GM10248 (cell line): ENCODE data around the gene CLRN3.

Experiments used
- CTCF ChIA-PET: fragments of 300-600 bp; sonication (Branson Sonifier 250); formaldehyde crosslinking; extraction: SDS; loops from one replicate; lab custom pipeline; 2021; ENCODE audit warnings: antibody characterized with exemption; lab: Yijun Ruan, JAX
- POLR2A ChIA-PET: fragments of 350-650 bp; sonication (Branson Sonifier 250); formaldehyde crosslinking; extraction: SDS; loops from one replicate; lab custom pipeline; 2020; ENCODE audit warnings: antibody characterized with exemption; lab: Yijun Ruan, JAX
- DNase-seq: peaks from one replicate; pipeline ENCODE4 v3.0.0; 2012; ENCODE audit errors: extremely low spot score
- CTCF ChIP-seq: IDR thresholded peaks from 2 replicates; pipeline ENCODE4 v1.5.1; 2012; ENCODE audit warnings: mild to moderate bottlenecking, low read depth; ENCODE audit errors: extremely low read depth, missing control alignments, control extremely low read depth

Gene CLRN3

GRCh38 chr10:127934383-127934782, 41.6 kb upstream of the CLRN3 start:
- ChIA-PET CTCF (no interaction called here), POLR2A (no interaction called here)
- no peak for TF ChIP-seq CTCF
- no peak for DNase-seq

DNA sequence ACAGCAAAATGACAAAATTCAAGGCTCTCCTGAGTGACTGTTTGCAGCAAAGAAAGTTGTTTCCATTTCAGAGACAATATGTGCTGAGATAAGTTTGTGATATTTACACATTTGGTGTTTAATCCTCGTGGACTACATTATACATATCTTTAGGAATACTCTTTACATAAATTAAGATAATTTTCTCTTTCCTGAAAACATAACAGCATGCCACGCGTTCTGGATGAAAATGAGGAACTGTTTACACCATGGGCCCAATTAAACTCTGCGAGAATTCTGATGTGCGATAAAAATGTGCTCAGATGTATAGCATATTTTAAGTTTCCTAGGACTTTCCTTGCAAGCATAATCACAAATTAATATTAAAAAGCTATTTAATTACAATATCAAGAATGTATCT, 40.5 kb upstream of the CLRN3 start:
- POLR2A ChIA-PET, result no interaction called here
- no peak for TF ChIP-seq CTCF
- DNase-seq, result no peak
- CTCF ChIA-PET, result interaction anchor here (2.1 kb wide), 1 partner anchor 78 kb away, joined by 5 read pairs; no protein-coding TSS in a partner anchor

DNA sequence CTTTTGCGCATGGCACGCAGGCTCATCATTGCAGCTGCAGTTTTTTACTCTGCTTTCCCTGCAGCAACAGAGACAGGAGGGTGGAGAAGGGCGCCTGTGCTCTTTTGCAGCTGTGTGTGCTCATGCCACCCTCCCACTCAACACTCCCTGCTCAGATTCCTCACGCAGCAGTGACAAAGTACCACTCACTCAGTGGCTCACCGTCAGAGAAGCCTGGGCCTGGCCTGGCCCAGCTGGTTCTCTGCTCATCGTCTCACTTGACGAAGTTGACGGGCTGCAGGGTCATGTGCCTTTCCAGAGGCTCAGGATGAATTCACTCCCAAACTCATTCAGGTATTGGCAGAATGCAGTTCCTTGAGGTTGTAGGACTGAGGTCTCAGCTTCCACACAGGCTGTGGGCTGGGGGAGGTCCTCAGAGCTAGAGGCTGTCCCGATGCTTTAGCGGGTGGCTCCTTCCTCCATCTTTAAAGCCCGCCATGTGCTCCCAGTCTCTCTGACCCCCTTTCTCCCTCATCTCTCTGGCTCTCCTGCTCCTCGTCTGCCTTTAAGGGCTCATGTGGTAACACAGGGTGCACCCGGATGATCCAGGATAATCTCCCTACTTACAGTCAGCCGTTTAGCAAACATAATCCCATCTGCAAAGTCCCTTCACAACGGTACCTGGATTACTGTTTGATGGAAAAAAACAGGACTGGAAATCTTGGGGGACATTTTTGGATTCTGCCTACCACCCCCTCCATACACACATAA, 40.0 kb upstream of the CLRN3 start:
- ChIA-PET POLR2A (no interaction called here), CTCF (interaction anchor here (2.1 kb wide), 1 partner anchor 78 kb away, joined by 5 read pairs; no protein-coding TSS in a partner anchor)
- TF ChIP-seq CTCF, result no peak
- DNase-seq, result no peak

DNA sequence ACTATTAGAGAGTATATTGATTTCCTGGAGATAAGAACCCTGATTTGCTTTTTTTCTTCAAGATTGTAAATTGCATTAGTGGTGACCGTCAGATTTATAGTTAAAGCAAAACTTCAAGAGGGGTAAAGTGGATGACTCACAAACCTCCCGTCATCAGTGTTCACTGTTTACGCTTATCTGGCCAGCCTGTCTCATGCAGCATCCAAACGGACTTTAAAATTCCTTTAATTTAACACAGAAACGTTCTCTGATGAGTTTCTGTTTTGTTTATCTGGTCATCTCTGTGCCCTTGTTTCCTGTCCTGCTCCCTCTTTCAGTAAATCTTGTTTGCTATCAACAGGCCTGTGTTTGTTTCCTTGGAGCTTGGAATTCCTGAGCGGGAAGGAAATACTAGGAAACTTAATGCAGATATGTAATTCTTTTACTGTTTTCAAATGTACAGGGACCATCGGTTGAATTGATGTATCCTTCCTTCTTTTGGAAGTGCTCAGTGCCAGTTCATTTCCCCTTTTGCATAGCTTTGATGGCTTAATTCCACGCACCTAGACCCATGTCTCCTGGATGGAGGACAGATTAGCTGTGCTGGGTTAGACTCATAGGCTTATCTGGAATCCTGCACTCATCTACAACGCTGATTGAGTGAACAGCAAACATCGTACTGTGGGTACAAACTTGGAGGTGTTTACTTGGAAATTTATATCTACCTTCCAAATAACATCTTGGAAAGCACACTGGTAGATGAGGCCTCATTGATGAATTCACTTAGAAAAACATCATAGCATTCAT, 35.5 kb upstream of the CLRN3 start:
- TF ChIP-seq CTCF, result no peak
- ChIA-PET POLR2A (no interaction called here), CTCF (interaction anchor here (1.3 to 1.5 kb wide), 2 partner anchors 74 to 107 kb away, joined by 3 to 4 read pairs; no protein-coding TSS in a partner anchor)
- no peak for DNase-seq

DNA sequence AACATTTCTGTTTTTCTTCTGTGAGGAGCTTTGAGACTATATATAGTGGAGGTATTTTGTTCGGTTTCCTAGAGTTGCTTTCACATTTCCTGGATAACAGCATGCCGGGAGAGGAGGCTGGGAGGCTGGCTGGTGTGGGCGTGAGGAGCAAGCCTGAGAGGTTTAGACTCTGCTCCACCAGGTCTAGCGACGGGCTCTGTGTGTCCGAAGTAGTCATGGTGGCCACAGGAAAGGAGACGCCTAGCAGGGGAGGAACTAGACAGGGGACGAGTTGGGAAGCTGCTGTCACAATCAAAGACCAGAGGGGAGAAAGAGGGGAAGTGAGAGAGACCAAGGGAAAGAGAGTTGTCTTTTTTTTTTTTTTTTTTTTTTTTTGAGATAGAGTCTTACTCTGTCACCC, 33.7 kb upstream of the CLRN3 start:
- CTCF ChIA-PET, result interaction anchor here (1.3 kb wide), 1 partner anchor 9 kb away, joined by 7 read pairs; no protein-coding TSS in a partner anchor
- POLR2A ChIA-PET, result no interaction called here
- no peak for DNase-seq
- no peak for TF ChIP-seq CTCF

GRCh38 chr10:127925471-127926207, 32.9 kb upstream of the CLRN3 start:
- ChIA-PET CTCF (interaction anchor here (1.2 to 1.5 kb wide), 3 partner anchors 10 to 110 kb away, joined by 3 to 7 read pairs (median 3); no protein-coding TSS in a partner anchor), POLR2A (no interaction called here)
- no peak for TF ChIP-seq CTCF
- DNase-seq, result no peak
